ES-I3 (cell line): ENCODE measurements around the gene KRTAP29-1.

ENCODE experiments used
- H3K36me3 ChIP-seq: 2 replicates; pipeline ENCODE4 v1.6.1; 2013; ENCODE audit warnings: mild to moderate bottlenecking, low read length, control low read depth, moderate library complexity; ENCODE audit not compliant: insufficient read depth
- H3K4me1 ChIP-seq: 2 replicates; pipeline ENCODE4 v1.6.1; 2013; ENCODE audit warnings: mild to moderate bottlenecking, control low read depth, low read length; ENCODE audit not compliant: insufficient read depth
- H3K9ac ChIP-seq: 2 replicates; pipeline ENCODE4 v1.6.1; 2013; ENCODE audit warnings: low read depth, mild to moderate bottlenecking, low read length, moderate library complexity
- H3K9me3 ChIP-seq: 2 replicates; pipeline ENCODE4 v1.6.1; 2013; ENCODE audit warnings: mild to moderate bottlenecking, low read length, moderate library complexity; ENCODE audit not compliant: control insufficient read depth, insufficient read depth

Gene KRTAP29-1

DNA sequence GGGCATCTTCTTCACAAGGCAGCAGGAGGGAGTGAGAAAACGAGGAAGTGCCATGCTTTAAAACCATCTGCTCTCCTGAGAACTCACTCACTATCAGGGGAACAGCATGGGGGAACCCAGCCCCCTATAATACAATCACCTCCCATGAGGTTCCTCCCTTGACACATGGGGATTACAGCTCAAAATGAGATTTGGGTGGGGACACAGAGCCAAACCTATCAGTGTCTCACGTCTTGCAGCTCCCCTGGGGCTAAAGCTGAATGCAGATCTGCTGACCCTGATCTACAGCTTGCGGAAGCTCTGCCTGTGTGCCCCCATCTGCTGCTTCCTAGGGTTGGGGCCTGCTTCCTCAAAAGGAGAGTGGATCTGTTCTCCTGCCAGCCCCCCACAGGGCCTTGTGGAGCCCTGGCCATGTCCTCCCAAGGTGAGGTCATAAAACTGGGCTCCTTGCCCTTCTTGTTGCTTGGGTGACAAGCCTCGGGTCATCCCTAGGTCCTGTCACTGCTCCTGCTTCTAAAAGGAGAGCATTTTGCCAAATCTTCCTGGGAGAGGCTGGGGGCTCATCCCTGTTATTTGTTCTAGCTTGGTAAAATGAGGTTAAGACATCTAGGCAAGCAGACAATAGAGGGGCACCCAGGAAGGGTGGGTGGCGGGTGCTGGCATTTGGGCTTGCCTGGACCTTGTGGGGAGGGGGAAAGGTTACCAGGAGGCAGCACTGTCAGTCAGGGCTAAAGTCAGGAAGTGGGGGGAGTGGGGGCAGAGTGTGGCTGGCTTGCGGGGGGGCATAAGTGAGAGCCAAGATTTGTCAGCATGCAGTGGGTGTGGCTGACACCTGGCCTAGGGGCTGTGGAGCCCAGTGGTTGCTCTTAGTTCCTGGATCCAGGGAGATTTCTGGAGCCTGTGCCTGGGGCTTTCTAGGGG lies 32.0 kb upstream of the KRTAP29-1 start:
- Histone ChIP-seq H3K36me3 (no peaks in the 10 kb centered on the region), H3K4me1 (no peaks in the 10 kb centered on the region), H3K9me3 (no peaks in the 10 kb centered on the region), H3K9ac (no peak overlapping the region)

DNA sequence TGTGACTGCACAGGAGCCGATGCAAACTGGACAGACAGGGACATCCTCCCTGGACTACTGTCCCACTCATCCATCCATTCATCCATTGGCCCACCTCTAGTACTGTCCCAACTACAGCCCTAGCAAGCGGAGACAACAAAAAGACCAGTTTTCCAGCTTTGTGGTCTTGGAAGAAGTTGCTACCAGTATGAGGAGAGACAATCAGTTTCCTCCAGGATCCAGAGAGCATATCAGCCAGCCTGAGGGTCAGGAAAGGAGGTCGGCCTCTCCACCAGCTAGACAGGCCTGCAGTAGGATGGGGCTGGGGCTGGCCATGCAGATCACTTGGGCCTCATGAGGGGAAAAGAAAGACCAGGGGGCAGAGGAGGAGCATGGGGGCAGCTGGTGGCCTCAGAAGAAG lies 31.2 kb upstream of the KRTAP29-1 start:
- H3K4me1 ChIP-seq: no peaks in the 10 kb centered on the region
- H3K9ac ChIP-seq: no peak overlapping the region
- H3K36me3 ChIP-seq: no peaks in the 10 kb centered on the region

DNA sequence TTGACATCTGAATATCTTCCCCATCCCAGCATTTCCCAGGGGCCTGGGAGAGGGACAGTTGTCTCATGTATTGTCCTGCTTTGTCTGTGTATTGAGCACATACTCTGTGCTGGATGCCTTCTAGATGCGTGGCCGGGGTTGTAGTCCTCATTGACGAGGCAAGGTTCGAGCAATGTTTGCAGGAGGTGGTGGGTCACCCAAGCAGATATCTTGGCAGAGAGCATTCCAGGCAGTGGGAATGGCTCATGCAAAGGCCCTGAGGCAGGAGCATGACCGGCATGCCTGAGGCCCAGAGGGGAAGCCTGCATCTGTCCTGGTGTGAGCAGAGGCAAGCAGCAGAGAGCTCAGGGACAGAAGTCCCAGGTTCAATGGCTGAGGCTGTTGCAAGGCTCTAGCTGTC lies 30.4 kb upstream of the KRTAP29-1 start:
- no peaks in the 10 kb centered on the region for H3K9me3 ChIP-seq
- no peak overlapping the region for H3K9ac ChIP-seq
- H3K4me1 ChIP-seq: no peaks in the 10 kb centered on the region
- H3K36me3 ChIP-seq: no peaks in the 10 kb centered on the region

More for the DNA sequence above, 31.2 kb upstream of the KRTAP29-1 start:
- no peaks in the 10 kb centered on the region for H3K9me3 ChIP-seq

DNA sequence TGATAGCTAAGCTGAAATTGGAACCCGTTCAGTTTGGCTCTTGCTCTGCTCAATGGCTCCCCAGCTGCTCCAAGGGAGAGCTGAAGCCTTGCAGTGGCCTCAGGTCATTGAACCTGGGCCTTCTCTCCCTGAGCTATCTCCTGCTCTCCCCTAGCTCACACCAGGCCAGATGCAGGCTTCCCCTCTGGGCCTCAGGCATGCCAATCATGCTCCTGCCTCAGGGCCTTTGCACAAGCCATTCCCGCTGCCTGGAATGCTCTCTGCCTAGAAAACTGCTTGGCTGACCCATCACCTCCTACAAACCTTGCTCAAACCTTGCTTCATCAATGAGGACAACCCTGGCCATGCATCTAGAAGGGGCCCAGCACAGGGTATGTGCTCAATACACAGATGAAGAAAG lies 29.6 kb upstream of the KRTAP29-1 start:
- H3K9ac ChIP-seq: no peak overlapping the region
- no peaks in the 10 kb centered on the region for H3K36me3 ChIP-seq
- no peaks in the 10 kb centered on the region for H3K9me3 ChIP-seq
- no peaks in the 10 kb centered on the region for H3K4me1 ChIP-seq

DNA sequence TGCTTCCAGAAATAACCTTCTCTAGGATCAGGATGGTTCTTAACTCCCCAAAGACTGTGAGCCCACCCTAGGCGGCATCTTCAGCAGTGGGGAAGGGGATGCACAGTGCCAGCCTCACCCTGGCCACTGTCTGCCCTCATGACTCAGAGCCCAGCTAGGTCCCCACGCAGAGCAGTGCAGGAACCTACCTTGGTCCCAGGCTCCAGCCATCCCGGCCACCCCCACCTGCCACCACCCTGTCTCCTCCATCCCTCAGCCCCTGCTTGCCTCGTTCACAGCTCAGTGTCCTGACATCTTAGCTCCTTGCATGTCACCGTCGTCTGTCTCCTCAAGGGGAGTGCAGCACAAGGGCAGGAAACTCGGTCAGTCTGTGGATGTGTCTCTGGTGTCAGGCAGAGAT lies 29.0 kb upstream of the KRTAP29-1 start:
- no peaks in the 10 kb centered on the region for H3K9me3 ChIP-seq
- no peak overlapping the region for H3K9ac ChIP-seq
- no peaks in the 10 kb centered on the region for H3K4me1 ChIP-seq
- H3K36me3 ChIP-seq: no peaks in the 10 kb centered on the region

DNA sequence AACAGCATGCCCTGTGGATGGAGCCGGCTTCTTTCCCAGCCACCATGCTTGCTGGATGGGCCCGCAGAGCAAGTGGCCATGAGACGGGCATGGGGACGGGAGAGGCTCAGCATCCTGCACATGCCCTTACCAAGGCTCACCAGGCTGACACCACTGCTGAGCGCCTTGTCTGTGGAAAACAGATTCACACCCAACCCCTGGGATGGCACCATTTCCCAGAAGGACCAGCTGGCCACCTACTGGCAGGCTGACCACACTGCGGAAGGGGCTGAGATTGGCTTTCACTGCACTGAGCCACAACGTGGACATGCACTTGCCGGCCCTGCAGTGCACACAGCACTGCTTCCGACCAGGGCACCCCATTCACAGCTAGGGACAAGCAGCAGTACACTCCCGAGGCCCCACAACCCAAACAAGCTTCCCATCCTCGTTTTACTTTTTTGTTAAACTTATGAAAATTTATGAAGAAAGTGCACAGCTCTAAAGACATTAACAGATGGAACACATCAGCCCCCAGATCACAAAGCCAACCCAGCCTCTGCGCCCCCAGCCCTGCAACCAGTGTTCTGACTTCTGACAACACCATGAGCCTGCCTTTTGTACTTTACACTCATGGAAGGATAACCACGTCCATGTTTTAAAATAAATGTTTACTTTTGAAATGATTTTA lies 26.8 kb upstream of the KRTAP29-1 start:
- H3K4me1 ChIP-seq: no peaks in the 10 kb centered on the region
- H3K9ac ChIP-seq: no peak overlapping the region
- H3K36me3 ChIP-seq: no peaks in the 10 kb centered on the region
- no peaks in the 10 kb centered on the region for H3K9me3 ChIP-seq

DNA sequence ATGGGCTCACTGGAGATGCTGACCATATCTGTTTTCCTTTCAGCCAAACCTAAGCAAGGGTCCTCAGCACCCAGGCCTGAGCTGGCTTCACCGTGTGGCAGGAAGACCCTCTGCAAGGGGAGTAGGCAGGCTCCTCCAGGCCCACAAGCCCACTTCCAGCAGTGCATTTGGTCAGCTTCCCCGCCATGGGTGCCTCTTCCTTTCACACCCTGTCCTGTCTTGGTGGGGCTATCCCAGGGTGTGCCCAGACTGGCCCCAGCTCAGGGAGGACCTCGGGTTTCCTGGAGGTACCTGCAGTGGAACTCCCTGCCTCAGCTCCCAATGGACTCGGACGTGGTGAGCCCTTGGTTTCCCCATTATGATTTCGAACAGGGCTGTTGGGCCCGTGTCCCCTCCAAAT lies 25.6 kb upstream of the KRTAP29-1 start:
- Histone ChIP-seq H3K4me1 (no peaks in the 10 kb centered on the region), H3K9ac (no peak overlapping the region), H3K36me3 (no peaks in the 10 kb centered on the region), H3K9me3 (no peaks in the 10 kb centered on the region)

DNA sequence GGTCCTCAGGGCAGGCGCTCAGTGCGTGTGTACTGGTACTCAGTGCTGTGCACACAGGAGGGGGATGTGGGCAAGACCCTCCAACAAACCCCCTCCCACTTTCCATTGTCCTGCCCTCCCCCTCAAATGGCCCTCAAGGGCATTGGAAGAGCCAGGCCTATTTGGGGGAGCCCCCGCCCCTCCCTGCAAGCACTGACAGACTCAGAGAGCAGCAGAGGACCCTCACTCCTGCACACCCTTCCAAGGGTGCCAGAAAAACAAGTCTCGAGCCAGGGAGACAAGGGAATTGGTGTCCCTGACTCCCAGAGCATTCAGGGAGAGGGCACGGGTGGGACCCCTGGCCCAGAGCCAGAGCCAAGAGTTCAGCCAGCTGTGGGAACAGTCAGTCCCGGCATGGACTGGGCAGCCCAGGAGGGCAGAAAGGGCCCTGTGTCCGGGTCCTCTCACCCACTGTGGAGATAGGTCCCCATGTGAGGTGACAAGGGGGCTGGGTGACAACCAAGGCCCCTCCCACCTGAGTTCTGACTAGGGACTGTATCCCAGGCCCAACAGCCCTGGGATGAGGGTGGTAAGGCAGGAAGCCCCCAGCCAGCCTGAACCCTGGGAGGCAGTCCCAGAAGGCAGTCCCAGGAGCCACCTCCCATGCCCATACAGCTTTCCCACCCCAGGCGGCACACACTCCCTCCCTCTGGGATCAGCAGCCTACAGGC lies 24.9 kb upstream of the KRTAP29-1 start:
- Histone ChIP-seq H3K4me1 (no peaks in the 10 kb centered on the region), H3K9me3 (no peaks in the 10 kb centered on the region), H3K9ac (no peak overlapping the region), H3K36me3 (no peaks in the 10 kb centered on the region)

DNA sequence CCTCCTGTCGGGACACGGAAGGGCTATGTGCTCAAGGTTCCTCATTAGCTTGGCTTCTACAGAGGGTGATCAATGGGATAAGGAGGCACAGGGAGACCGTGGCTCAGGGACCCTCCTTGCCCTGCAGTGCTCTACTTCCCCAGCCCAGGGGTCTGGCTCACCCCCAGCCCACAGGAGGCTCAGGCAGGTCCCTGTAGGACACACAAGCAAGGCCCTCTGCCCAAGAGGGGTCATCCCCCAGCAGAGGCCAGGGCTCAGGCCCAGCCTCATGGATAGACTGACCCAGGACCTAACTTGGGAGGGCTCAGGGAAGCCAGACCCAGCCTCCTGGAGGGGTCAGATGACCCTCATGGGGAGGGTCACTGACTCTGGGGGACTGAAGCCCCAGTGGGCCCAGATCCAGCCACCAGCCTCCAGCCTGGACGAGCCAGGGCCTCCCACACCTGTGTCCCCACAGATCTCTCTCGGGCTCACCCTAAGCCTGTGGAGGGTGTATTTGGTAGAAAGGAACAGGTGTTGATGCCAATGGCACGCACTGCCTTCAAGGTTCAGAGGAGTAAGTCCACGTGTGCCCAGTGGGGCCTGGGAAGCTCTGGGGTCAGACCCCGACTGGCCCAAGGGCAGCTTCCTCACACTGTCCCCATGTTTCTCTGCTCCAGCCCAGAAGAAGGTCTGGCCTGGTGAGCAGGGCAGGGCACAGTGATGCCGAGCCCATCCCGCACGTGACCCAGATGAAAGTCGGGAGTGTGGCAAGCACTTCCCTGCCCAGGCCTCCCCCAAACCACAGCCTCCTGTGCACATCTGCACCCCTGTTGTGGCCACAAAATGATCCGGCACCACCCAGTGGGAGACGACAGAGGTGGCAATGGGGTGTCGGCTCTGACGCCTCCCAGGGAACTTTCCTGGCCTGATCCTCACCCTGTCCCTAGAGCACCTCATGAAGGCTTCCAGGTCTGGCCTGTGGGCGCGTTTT lies 23.8 kb upstream of the KRTAP29-1 start:
- no peaks in the 10 kb centered on the region for H3K4me1 ChIP-seq
- H3K9me3 ChIP-seq: no peaks in the 10 kb centered on the region
- no peaks in the 10 kb centered on the region for H3K36me3 ChIP-seq
- H3K9ac ChIP-seq: no peak overlapping the region

DNA sequence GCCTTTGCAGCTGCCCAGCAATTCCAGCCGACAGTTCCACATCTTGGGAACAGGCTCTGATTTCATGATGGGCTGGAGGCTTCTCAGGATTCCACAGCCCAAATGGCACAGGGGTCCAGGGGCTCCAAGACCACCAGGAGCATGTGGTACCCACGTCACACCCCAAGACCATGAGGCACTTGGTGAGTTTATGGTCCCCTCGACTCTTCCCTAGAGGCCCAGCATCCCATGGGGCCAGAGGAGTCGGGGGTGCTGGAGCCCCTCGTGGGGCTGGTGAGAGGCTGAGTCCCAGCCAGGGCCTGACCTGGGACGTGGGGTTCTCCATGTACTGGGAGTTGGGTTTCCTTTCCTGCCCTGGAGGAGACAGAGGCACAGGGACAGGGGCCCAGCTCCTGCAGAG lies 23.0 kb upstream of the KRTAP29-1 start:
- no peaks in the 10 kb centered on the region for H3K4me1 ChIP-seq
- no peaks in the 10 kb centered on the region for H3K36me3 ChIP-seq
- no peaks in the 10 kb centered on the region for H3K9me3 ChIP-seq
- no peak overlapping the region for H3K9ac ChIP-seq

DNA sequence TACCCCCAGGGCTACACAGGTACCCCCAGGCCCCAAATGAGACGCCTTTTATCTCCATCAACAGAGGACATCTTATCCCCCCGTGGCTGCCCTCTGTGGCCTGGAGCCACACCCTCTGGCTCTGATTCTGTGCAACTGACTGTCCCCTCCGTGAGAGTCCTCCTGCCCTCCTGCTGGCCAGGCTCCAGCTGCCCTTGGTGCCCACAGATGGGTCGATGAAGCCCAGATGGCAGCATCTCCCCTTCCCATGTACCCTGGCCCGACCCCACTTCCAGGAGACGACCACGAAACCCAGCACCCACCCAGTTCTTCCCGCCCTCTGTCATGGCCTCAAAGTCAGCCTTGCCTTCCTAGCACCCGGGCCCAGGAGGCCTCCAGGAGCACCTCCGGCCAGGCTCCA lies 22.5 kb upstream of the KRTAP29-1 start:
- no peaks in the 10 kb centered on the region for H3K9me3 ChIP-seq

DNA sequence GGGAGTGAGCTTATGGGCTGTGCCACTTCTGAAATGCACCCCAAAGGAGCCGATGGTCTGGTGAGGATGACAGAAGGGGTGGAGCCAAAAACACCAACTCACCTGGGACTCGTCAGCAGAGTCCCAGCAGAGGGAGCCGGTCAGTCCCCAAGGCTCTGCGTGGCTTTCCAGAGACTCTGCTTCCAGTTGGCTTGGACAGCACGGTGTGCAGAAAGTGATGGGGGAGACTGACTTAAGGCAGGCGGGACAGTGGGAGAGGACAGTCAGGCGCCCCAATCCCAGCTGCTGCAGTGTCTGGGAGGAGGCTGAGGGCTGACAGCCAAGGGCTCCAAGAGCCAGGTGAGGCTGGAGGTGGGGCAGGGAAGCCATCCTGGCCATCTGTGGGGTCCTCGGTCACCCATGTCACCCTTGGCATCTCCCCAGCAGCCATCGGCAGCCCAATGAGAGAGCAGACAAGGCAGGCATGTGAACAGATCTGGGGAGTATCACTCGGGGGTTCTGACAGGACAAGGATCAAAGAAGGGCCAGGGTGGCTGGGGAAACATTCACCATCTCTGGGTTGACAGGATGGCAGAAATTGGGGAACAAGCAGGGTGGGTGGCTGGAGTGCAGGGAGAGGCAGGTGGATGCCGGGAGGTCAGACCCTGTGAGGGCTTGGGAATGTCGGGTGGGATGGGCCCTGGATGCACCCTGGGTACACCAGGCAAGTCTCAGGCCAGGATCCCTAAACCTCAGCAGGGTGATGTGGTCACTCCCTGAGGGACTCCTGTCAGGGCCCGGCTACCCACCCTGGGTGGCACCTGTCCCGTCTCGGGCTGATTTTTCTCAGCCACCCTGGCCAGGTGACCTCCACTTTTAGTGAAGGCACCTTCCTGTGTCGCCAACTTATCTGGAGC lies 21.8 kb upstream of the KRTAP29-1 start:
- Histone ChIP-seq H3K9ac (no peak overlapping the region), H3K9me3 (no peaks in the 10 kb centered on the region), H3K4me1 (no peaks in the 10 kb centered on the region), H3K36me3 (no peaks in the 10 kb centered on the region)

More for the DNA sequence above, 22.5 kb upstream of the KRTAP29-1 start:
- H3K9ac ChIP-seq: no peak overlapping the region
- H3K4me1 ChIP-seq: no peaks in the 10 kb centered on the region
- no peaks in the 10 kb centered on the region for H3K36me3 ChIP-seq
